Muscle layer of colon (tissue), 2 donors: Measurements from ENCODE around the gene TAS1R3.

Experiments
- H3K27ac ChIP-seq: one replicate; pipeline ENCODE4 v1.7.0; 2013; ENCODE audit warnings: low read depth, mild to moderate bottlenecking, low read length, moderate library complexity
- H3K27me3 ChIP-seq, 2 donors: one replicate each; pipeline ENCODE4 v1.7.0; 2013; ENCODE audit warnings: low read length in 2 of 2, mild to moderate bottlenecking in 2 of 2; ENCODE audit not compliant: insufficient read depth in 2 of 2, control insufficient read depth in 1 of 2
- H3K36me3 ChIP-seq: one replicate; pipeline ENCODE4 v1.7.0; 2013; ENCODE audit warnings: mild to moderate bottlenecking, low read length; ENCODE audit not compliant: insufficient read depth
- H3K4me1 ChIP-seq: one replicate; pipeline ENCODE4 v1.7.0; 2013; ENCODE audit warnings: mild to moderate bottlenecking, low read length; ENCODE audit not compliant: insufficient read depth
- H3K4me3 ChIP-seq, 2 donors: one replicate each; pipeline ENCODE4 v1.7.0; 2013; ENCODE audit warnings: low read length in 2 of 2, low read depth in 1 of 2, mild to moderate bottlenecking in 1 of 2, moderate library complexity in 1 of 2
- H3K9ac ChIP-seq: one replicate; pipeline ENCODE4 v1.7.0; 2013; ENCODE audit warnings: low read length
- H3K9me3 ChIP-seq: one replicate; pipeline ENCODE4 v1.7.0; 2013; ENCODE audit warnings: mild to moderate bottlenecking, low read length
- donor health status: abdominal sarcoma.
- donor health status: Adenocarcinoma of cecum.

TAS1R3 gene

GRCh38 chr1:1306661-1307260, 24.3 kb upstream of the TAS1R3 start:
- H3K36me3 ChIP-seq = peaks cover 15% of the 10 kb centered on the region
- peak overlapping the region; percentile 92 for H3K27ac ChIP-seq
- peak overlapping the region; percentile 4 for H3K9ac ChIP-seq
- peaks cover 26% of the 10 kb centered on the region for H3K4me1 ChIP-seq
- no peaks in the 10 kb centered on the region for H3K9me3 ChIP-seq
- no peaks in the 10 kb centered on the region for H3K27me3 ChIP-seq
- peak overlapping the region; percentile 85 to 98 for H3K4me3 ChIP-seq

GRCh38 chr1:1307261-1307922, 23.7 kb upstream of the TAS1R3 start:
- Histone ChIP-seq H3K27ac (peak overlapping the region; percentile 92), H3K36me3 (peaks cover 16% of the 10 kb centered on the region), H3K9me3 (no peaks in the 10 kb centered on the region), H3K4me1 (peaks cover 26% of the 10 kb centered on the region), H3K9ac (no peak overlapping the region), H3K27me3 (no peaks in the 10 kb centered on the region), H3K4me3 (peak overlapping the region; percentile 85 to 98)

GRCh38 chr1:1307923-1308755, 22.9 kb upstream of the TAS1R3 start, which contains the start of the genes ACAP3 and PUSL1:
Gene ACAP3 (minus strand): TSS chr1:1307930. CDS start chr1:1307815, 115 bp downstream.
Gene PUSL1 (plus strand): TSS chr1:1308597. CDS start chr1:1308644, 47 bp downstream.
- Histone ChIP-seq H3K4me3 (peak within 1 kb of the TSS; percentile 85 to 98), H3K9me3 (no peaks in the 10 kb centered on the region), H3K27ac (peak within 1 kb of the TSS; percentile 99), H3K27me3 (no peaks in the 10 kb centered on the region), H3K36me3 (peaks cover 23% of the 10 kb centered on the region), H3K9ac (peak within 1 kb of the TSS; percentile 4), H3K4me1 (peaks cover 26% of the 10 kb centered on the region)

- Histone ChIP-seq H3K4me3 (peak overlapping the region; percentile 59 to 91), H3K9ac (no peak overlapping the region), H3K9me3 (no peaks in the 10 kb centered on the region), H3K4me1 (peaks cover 26% of the 10 kb centered on the region), H3K27me3 (no peaks in the 10 kb centered on the region), H3K27ac (peak overlapping the region; percentile 91), H3K36me3 (peaks cover 27% of the 10 kb centered on the region)
These were observed 22.3 kb upstream of the TAS1R3 start for GRCh38 chr1:1308756-1309250.

GRCh38 chr1:1309251-1310108, 21.6 kb upstream of the TAS1R3 start:
- no peak overlapping the region for H3K9ac ChIP-seq
- peaks cover 23% of the 10 kb centered on the region for H3K4me1 ChIP-seq
- peak overlapping the region; percentile 59 to 91 for H3K4me3 ChIP-seq
- no peaks in the 10 kb centered on the region for H3K27me3 ChIP-seq
- peak overlapping the region; percentile 91 for H3K27ac ChIP-seq
- no peaks in the 10 kb centered on the region for H3K9me3 ChIP-seq
- peaks cover 32% of the 10 kb centered on the region for H3K36me3 ChIP-seq

GRCh38 chr1:1310109-1310385, 21.0 kb upstream of the TAS1R3 start:
- Histone ChIP-seq H3K9me3 (no peaks in the 10 kb centered on the region), H3K4me3 (no peak overlapping the region), H3K36me3 (peaks cover 37% of the 10 kb centered on the region), H3K9ac (no peak overlapping the region), H3K27me3 (no peaks in the 10 kb centered on the region), H3K27ac (no peak overlapping the region), H3K4me1 (peaks cover 23% of the 10 kb centered on the region)

- Histone ChIP-seq H3K36me3 (peaks cover 41% of the 10 kb centered on the region), H3K27ac (no peak overlapping the region), H3K4me3 (no peak overlapping the region), H3K4me1 (peaks cover 18% of the 10 kb centered on the region), H3K9me3 (no peaks in the 10 kb centered on the region), H3K9ac (no peak overlapping the region), H3K27me3 (no peaks in the 10 kb centered on the region)
These were observed 20.5 kb upstream of the TAS1R3 start for GRCh38 chr1:1310476-1311053.

- H3K4me1 ChIP-seq = peaks cover 9% of the 10 kb centered on the region
- H3K36me3 ChIP-seq = peaks cover 47% of the 10 kb centered on the region
- no peaks in the 10 kb centered on the region for H3K27me3 ChIP-seq
These were observed 19.7 kb upstream of the TAS1R3 start for GRCh38 chr1:1311107-1312104.

GRCh38 chr1:1312450-1313314, 18.4 kb upstream of the TAS1R3 start:
- H3K36me3 ChIP-seq = peaks cover 53% of the 10 kb centered on the region
- H3K9ac ChIP-seq = no peak overlapping the region
- no peak overlapping the region for H3K27ac ChIP-seq
- peaks cover 7% of the 10 kb centered on the region for H3K4me1 ChIP-seq
- H3K27me3 ChIP-seq = no peaks in the 10 kb centered on the region
- H3K4me3 ChIP-seq = no peak overlapping the region
- H3K9me3 ChIP-seq = no peaks in the 10 kb centered on the region

More at GRCh38 chr1:1311107-1312104, 19.7 kb upstream of the TAS1R3 start:
- Histone ChIP-seq H3K9me3 (no peaks in the 10 kb centered on the region), H3K4me3 (no peak overlapping the region), H3K27ac (no peak overlapping the region), H3K9ac (no peak overlapping the region)
